Rectal smooth muscle tissue (tissue), 1 donor: Measurements from ENCODE around the gene PFKFB4.

Experiments
- H3K27ac ChIP-seq: one replicate; pipeline ENCODE4 v1.7.0; 2013; ENCODE audit warnings: low read depth, low read length, inconsistent platforms
- H3K27me3 ChIP-seq: one replicate; pipeline ENCODE4 v1.7.0; 2013; ENCODE audit warnings: low read length; ENCODE audit not compliant: control insufficient read depth, insufficient read depth
- H3K36me3 ChIP-seq: one replicate; pipeline ENCODE4 v1.7.0; 2013; ENCODE audit warnings: low read length; ENCODE audit not compliant: control insufficient read depth, insufficient read depth
- H3K4me1 ChIP-seq: one replicate; pipeline ENCODE4 v1.7.0; 2013; ENCODE audit warnings: low read length; ENCODE audit not compliant: control insufficient read depth, insufficient read depth
- H3K4me3 ChIP-seq: one replicate; pipeline ENCODE4 v1.7.0; 2013; ENCODE audit warnings: low read length
- H3K9ac ChIP-seq: one replicate; pipeline ENCODE4 v1.7.0; 2013; ENCODE audit warnings: low read length

PFKFB4 gene

GRCh38 chr3:48564022-48564421 is 7.4 kb upstream of the PFKFB4 start:
- H3K27me3 ChIP-seq: no peaks in the 10 kb centered on the region
- no peak overlapping the region for H3K4me3 ChIP-seq
- H3K36me3 ChIP-seq: no peaks in the 10 kb centered on the region
- no peak overlapping the region for H3K9ac ChIP-seq
- peaks cover 10% of the 10 kb centered on the region for H3K4me1 ChIP-seq
- no peak overlapping the region for H3K27ac ChIP-seq

- Histone ChIP-seq H3K27me3 (no peaks in the 10 kb centered on the region), H3K9ac (no peak within 1 kb of the TSS), H3K36me3 (no peaks in the 10 kb centered on the region), H3K4me1 (peaks cover 10% of the 10 kb centered on the region), H3K27ac (no peak within 1 kb of the TSS), H3K4me3 (no peak within 1 kb of the TSS)
These were observed 6.8 kb upstream of the PFKFB4 start, which contains the start of gene UCN2 for GRCh38 chr3:48563382-48563918. TSS of gene UCN2 (minus strand) at chr3:48563781. CDS start at chr3:48563124, 657 bp downstream.

GRCh38 chr3:48562367-48563095 is 5.9 kb upstream of the PFKFB4 start:
- H3K27ac ChIP-seq: no peak overlapping the region
- H3K4me3 ChIP-seq: no peak overlapping the region
- H3K4me1 ChIP-seq: peaks cover 10% of the 10 kb centered on the region
- H3K36me3 ChIP-seq: no peaks in the 10 kb centered on the region
- H3K9ac ChIP-seq: no peak overlapping the region
- H3K27me3 ChIP-seq: no peaks in the 10 kb centered on the region

- H3K36me3 ChIP-seq: no peaks in the 10 kb centered on the region
- H3K4me1 ChIP-seq: peaks cover 10% of the 10 kb centered on the region
- no peaks in the 10 kb centered on the region for H3K27me3 ChIP-seq
- no peak overlapping the region for H3K9ac ChIP-seq
- H3K27ac ChIP-seq: peak overlapping the region; percentile 48
- peak overlapping the region; percentile 52 for H3K4me3 ChIP-seq
These were observed 4.6 kb upstream of the PFKFB4 start for GRCh38 chr3:48561045-48561736.

GRCh38 chr3:48560648-48561018 is 4.0 kb upstream of the PFKFB4 start:
- no peaks in the 10 kb centered on the region for H3K36me3 ChIP-seq
- peak overlapping the region; percentile 52 for H3K4me3 ChIP-seq
- no peaks in the 10 kb centered on the region for H3K27me3 ChIP-seq
- H3K9ac ChIP-seq: no peak overlapping the region
- H3K4me1 ChIP-seq: peaks cover 10% of the 10 kb centered on the region
- peak overlapping the region; percentile 48 for H3K27ac ChIP-seq

GRCh38 chr3:48558493-48559134 is 2.0 kb upstream of the PFKFB4 start:
- no peak overlapping the region for H3K9ac ChIP-seq
- peak overlapping the region; percentile 21 for H3K27ac ChIP-seq
- H3K4me3 ChIP-seq: no peak overlapping the region
- no peaks in the 10 kb centered on the region for H3K36me3 ChIP-seq
- no peaks in the 10 kb centered on the region for H3K27me3 ChIP-seq
- H3K4me1 ChIP-seq: peaks cover 10% of the 10 kb centered on the region

- Histone ChIP-seq H3K4me3 (peak overlapping the region; percentile 57), H3K9ac (peak overlapping the region; percentile 30), H3K27ac (peak overlapping the region; percentile 15), H3K36me3 (no peaks in the 10 kb centered on the region), H3K27me3 (no peaks in the 10 kb centered on the region), H3K4me1 (peaks cover 8% of the 10 kb centered on the region)
These were observed 431 bp downstream of the PFKFB4 start for GRCh38 chr3:48555949-48556795.

GRCh38 chr3:48555231-48555948 is 1.2 kb downstream of the PFKFB4 start:
- Histone ChIP-seq H3K4me3 (peak overlapping the region; percentile 57), H3K27me3 (no peaks in the 10 kb centered on the region), H3K4me1 (peaks cover 5% of the 10 kb centered on the region), H3K9ac (no peak overlapping the region), H3K27ac (no peak overlapping the region), H3K36me3 (no peaks in the 10 kb centered on the region)

GRCh38 chr3:48553886-48554845 is 2.4 kb downstream of the PFKFB4 start:
- Histone ChIP-seq H3K27ac (no peak overlapping the region), H3K36me3 (no peaks in the 10 kb centered on the region), H3K9ac (no peak overlapping the region), H3K4me3 (no peak overlapping the region), H3K27me3 (no peaks in the 10 kb centered on the region), H3K4me1 (peaks cover 2% of the 10 kb centered on the region)

GRCh38 chr3:48553361-48553760 is 3.2 kb downstream of the PFKFB4 start:
- no peaks in the 10 kb centered on the region for H3K27me3 ChIP-seq
- no peak overlapping the region for H3K27ac ChIP-seq
- H3K9ac ChIP-seq: no peak overlapping the region
- no peak overlapping the region for H3K4me3 ChIP-seq
- H3K36me3 ChIP-seq: no peaks in the 10 kb centered on the region
- H3K4me1 ChIP-seq: no peaks in the 10 kb centered on the region
